B cell (primary cell): ENCODE measurements around the gene KCNC4.

ENCODE experiments used
- CTCF ChIP-seq: fragments of 200-600 bp; IDR thresholded peaks from one replicate; pipeline ENCODE4 v1.8.0; 2022; ENCODE audit warnings: antibody characterized with exemption, mild to moderate bottlenecking
- EZH2 ChIP-seq: IDR thresholded peaks from 2 replicates; pipeline ENCODE4 v1.6.1; 2012; ENCODE audit warnings: borderline replicate concordance, low read depth, mild to moderate bottlenecking, moderate library complexity, low read length; ENCODE audit not compliant: insufficient read depth, poor library complexity, severe bottlenecking

DNA sequence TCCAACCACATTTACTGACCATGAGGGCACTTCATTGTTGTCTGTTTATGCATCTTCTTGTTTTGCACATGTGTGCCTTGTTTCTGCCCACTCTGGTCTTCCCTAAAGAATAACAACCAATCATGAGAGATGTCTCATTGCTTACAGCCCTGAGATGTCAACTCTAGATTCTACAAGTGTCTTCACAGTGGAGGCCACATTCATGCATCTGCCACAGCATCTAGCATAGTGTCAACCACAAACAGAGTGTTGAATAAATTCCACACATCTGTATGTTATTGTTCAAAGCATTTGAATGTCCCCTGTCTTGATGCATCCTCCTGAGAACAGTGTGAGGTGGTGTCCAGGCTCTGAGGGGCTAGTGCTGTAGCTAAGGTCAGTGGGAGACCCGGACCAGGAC is 43.1 kb downstream of the KCNC4 start:
- TF ChIP-seq CTCF (no peak), EZH2 (no peak)
